ENCODE results near the gene ZPBP2.

- TF ChIP-seq CTCF (conservative IDR thresholded peaks at IDR 0.05 in 1 of 2, IDR thresholded peaks at IDR 0.05 in 1 of 2; ENCODE audit: low read depth in 1 of 2, low read length in 2 of 2) (no peak), EZH2 (IDR thresholded peaks at IDR 0.05; ENCODE audit: low read length, missing control alignments) (no peak)
Measured at GRCh38 chr17:39894681-39895376, 26.8 kb downstream of the ZPBP2 start.

Data from fibroblast of lung (primary cell).